Midbrain (tissue), 1 donor: Measurements from ENCODE around the gene LPIN1.

Experiments used
- DNase-seq: peaks from one replicate; lab custom pipeline; 2025; lab: John Stamatoyannopoulos, UW

LPIN1 gene

GRCh38 chr2:11866358-11867335 is 120.2 kb downstream of the LPIN1 start:
- DNase-seq, result no peak

GRCh38 chr2:11867926-11868325 is 121.5 kb downstream of the LPIN1 start:
- no peak for DNase-seq

GRCh38 chr2:11869391-11869991 is 123.1 kb downstream of the LPIN1 start:
- no peak for DNase-seq

- no peak for DNase-seq
Measured at GRCh38 chr2:11870064-11870463, 123.6 kb downstream of the LPIN1 start.

- DNase-seq, result no peak
Measured at GRCh38 chr2:11870584-11870983, 124.2 kb downstream of the LPIN1 start.

GRCh38 chr2:11871421-11871820 is 125.0 kb downstream of the LPIN1 start:
- DNase-seq, result no peak

GRCh38 chr2:11872247-11872947 is 126.0 kb downstream of the LPIN1 start:
- no peak for DNase-seq

GRCh38 chr2:11872948-11873269 is 126.5 kb downstream of the LPIN1 start:
- no peak for DNase-seq

GRCh38 chr2:11873356-11874154 is 127.1 kb downstream of the LPIN1 start:
- no peak for DNase-seq

- no peak for DNase-seq
Measured at GRCh38 chr2:11874861-11875260, 128.4 kb downstream of the LPIN1 start.

GRCh38 chr2:11875481-11875880 is 129.0 kb downstream of the LPIN1 start:
- no peak for DNase-seq

- DNase-seq, result no peak
Measured at GRCh38 chr2:11876436-11876835, 130.0 kb downstream of the LPIN1 start.

GRCh38 chr2:11876889-11877288 is 130.5 kb downstream of the LPIN1 start:
- DNase-seq, result no peak
